ENCODE data around the gene SPNS1.

Gene SPNS1

GRCh38 chr16:29014561-29015069 lies 40.0 kb downstream of the SPNS1 start:
- no peak for DNase-seq (ENCODE audit: low read depth)

GRCh38 chr16:29022196-29022595 lies 47.6 kb downstream of the SPNS1 start:
- no peak for TF ChIP-seq CTCF (conservative IDR thresholded peaks at IDR 0.05; ENCODE audit: control insufficient read depth, insufficient read depth, low read depth, low read length)
- no peak for DNase-seq (ENCODE audit: low read depth)
- H3K4me3 ChIP-seq (ENCODE audit: control insufficient read depth, low read depth, low read length), result no peak overlapping the region

More at GRCh38 chr16:29014561-29015069, 40.0 kb downstream of the SPNS1 start:
- no peak overlapping the region for H3K4me3 ChIP-seq (ENCODE audit: control insufficient read depth, low read depth, low read length)
- no peak for TF ChIP-seq CTCF (conservative IDR thresholded peaks at IDR 0.05; ENCODE audit: control insufficient read depth, insufficient read depth, low read depth, low read length)

GRCh38 chr16:29023279-29024277 lies 49.0 kb downstream of the SPNS1 start:
- H3K4me3 ChIP-seq (ENCODE audit: control insufficient read depth, low read depth, low read length), result no peak overlapping the region
- peak; percentile 49 for DNase-seq (ENCODE audit: low read depth)
- no peak for TF ChIP-seq CTCF (conservative IDR thresholded peaks at IDR 0.05; ENCODE audit: control insufficient read depth, insufficient read depth, low read depth, low read length)

GRCh38 chr16:29024278-29024677 lies 49.7 kb downstream of the SPNS1 start:
- no peak for TF ChIP-seq CTCF (conservative IDR thresholded peaks at IDR 0.05; ENCODE audit: control insufficient read depth, insufficient read depth, low read depth, low read length)
- no peak for DNase-seq (ENCODE audit: low read depth)
- no peak overlapping the region for H3K4me3 ChIP-seq (ENCODE audit: control insufficient read depth, low read depth, low read length)

- DNase-seq (ENCODE audit: low read depth), result no peak
- no peak overlapping the region for H3K4me3 ChIP-seq (ENCODE audit: control insufficient read depth, low read depth, low read length)
- TF ChIP-seq CTCF (conservative IDR thresholded peaks at IDR 0.05; ENCODE audit: control insufficient read depth, insufficient read depth, low read depth, low read length), result no peak
Observed at GRCh38 chr16:29025218-29025617, 50.6 kb downstream of the SPNS1 start.

- DNase-seq (ENCODE audit: low read depth), result no peak
- no peak for TF ChIP-seq CTCF (conservative IDR thresholded peaks at IDR 0.05; ENCODE audit: control insufficient read depth, insufficient read depth, low read depth, low read length)
- no peak overlapping the region for H3K4me3 ChIP-seq (ENCODE audit: control insufficient read depth, low read depth, low read length)
Observed at GRCh38 chr16:29025735-29026134, 51.2 kb downstream of the SPNS1 start.

Measured in fibroblast of mammary gland (primary cell).